GM18499 (cell line): Measurements from ENCODE around the gene TNFRSF25.

Source experiments
- ATAC-seq: cut with Tn5 transposase; IDR thresholded peaks from one replicate; pipeline ENCODE4 v1.9.1; 2021; ENCODE audit warnings: moderate number of reproducible peaks; ENCODE audit not compliant: insufficient read depth, unreplicated experiment

The TNFRSF25 gene

DNA sequence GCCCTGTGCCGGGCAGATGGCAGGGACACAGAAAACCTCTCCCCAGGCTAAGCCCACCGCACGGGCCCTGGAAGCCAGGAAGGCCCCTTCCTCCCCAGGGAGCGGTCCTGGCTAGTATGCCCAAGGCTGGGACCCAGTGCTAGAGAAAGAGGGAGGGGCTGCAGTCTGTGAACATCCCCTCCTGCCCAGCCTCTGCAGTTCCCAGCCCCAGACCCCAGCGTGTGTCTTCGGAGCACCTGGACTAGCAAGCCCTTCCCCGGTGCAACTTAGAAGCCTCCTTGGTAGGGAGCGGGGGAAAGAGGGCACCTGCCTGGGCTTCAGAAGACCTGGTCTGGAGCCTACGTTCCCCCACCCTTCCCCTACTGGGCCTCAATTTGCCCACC lies 23.4 kb upstream of the TNFRSF25 start:
- no peak for ATAC-seq

DNA sequence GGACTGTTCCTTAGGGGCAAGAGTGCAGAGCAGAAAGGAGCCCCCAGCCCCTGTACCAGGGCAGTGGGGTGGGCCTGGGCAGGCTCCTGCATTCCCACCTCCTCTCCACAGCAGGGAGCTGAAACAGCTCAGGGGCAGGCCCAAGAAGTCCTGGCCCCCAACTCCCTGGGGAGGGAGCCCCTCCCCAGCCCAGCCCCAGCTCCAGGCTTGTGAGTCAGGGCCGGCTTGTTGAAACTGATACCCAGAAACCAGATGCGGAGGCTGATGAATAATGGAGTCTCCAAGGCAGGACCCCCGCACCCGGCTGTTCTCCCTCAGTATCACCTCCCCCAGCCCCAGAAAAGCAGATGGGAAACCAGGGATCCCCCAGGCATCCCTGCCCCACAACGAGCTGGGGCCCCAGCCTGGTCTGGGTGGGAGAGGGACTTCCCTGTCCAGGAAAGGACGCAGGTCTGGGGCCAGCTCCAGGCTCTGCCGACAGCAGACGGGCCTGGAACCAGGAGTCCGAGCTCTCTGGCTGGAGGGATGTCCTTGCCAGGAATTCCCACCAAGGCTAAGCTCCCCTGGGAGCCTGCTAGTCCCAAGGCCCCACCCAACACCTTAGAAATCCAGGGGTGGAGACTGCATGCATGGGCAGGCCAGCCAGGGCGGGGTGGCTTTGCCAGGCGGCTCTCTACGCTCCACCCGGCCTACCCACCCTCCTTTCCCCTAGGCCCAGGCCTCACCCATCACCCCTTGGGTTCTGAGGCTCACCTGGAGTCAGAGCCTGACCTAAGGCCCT lies 22.8 kb upstream of the TNFRSF25 start:
- ATAC-seq: no peak

- ATAC-seq: no peak
Observed at GRCh38 chr1:6487804-6488484, 22.0 kb upstream of the TNFRSF25 start.

DNA sequence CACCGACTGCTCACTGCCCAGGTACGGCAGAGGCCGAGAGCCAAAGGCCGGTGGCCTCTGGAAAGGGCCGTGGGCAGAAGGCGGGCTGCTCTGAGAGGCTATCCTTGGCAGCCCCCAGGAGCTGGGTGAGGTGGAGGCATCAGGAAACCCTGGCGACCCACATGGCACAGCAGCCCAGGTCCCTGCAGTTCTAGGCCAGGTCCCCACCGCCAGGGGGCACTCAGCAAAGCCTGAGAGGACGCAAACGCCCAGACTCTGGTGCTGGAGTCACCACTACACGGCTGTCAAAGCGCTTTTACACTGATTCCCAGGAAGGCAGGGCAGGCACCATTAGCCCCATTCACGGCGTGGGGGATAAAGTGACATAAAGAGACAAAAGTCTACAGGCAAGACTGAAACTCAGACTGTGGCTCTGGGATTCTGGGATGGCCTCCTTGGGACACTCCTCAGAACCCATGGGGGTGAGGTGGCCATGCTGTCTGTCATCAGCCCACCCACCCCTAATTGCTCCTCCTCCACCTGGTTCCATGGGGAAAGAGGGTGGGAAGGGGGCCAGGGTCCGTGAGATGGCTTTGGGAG lies 20.5 kb upstream of the TNFRSF25 start:
- no peak for ATAC-seq

GRCh38 chr1:6485168-6486101 lies 19.5 kb upstream of the TNFRSF25 start:
- no peak for ATAC-seq

GRCh38 chr1:6484826-6485167 lies 18.8 kb upstream of the TNFRSF25 start:
- ATAC-seq: no peak

- no peak for ATAC-seq
Observed at GRCh38 chr1:6483761-6484117, 17.8 kb upstream of the TNFRSF25 start.

GRCh38 chr1:6483017-6483760 lies 17.2 kb upstream of the TNFRSF25 start:
- no peak for ATAC-seq

GRCh38 chr1:6481820-6482219 lies 15.8 kb upstream of the TNFRSF25 start:
- no peak for ATAC-seq

- no peak for ATAC-seq
Observed at GRCh38 chr1:6477039-6477820, 11.3 kb upstream of the TNFRSF25 start.

DNA sequence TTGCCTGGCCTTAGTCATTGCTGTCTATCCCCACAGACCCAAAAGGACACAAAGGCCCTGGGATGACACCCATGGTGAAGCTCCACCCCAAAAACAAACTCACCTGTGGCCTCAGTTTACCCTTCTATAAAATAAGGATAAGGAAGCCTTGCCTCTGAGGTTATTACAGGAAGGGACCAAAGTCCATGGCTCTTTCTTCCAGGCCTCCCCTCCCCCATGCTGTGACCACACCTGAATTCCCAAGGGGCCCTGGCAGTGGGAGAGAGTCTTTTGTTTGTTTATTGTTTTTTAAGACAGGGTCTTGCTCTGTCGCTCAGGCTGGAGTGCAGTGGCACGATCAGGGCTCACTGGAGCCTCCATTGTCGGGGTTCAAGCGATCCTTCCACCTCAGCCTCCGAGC lies 10.5 kb upstream of the TNFRSF25 start:
- ATAC-seq: no peak

GRCh38 chr1:6475381-6476133 lies 9.6 kb upstream of the TNFRSF25 start:
- ATAC-seq: no peak

- ATAC-seq: no peak
Observed at GRCh38 chr1:6474815-6475282, 8.9 kb upstream of the TNFRSF25 start.

DNA sequence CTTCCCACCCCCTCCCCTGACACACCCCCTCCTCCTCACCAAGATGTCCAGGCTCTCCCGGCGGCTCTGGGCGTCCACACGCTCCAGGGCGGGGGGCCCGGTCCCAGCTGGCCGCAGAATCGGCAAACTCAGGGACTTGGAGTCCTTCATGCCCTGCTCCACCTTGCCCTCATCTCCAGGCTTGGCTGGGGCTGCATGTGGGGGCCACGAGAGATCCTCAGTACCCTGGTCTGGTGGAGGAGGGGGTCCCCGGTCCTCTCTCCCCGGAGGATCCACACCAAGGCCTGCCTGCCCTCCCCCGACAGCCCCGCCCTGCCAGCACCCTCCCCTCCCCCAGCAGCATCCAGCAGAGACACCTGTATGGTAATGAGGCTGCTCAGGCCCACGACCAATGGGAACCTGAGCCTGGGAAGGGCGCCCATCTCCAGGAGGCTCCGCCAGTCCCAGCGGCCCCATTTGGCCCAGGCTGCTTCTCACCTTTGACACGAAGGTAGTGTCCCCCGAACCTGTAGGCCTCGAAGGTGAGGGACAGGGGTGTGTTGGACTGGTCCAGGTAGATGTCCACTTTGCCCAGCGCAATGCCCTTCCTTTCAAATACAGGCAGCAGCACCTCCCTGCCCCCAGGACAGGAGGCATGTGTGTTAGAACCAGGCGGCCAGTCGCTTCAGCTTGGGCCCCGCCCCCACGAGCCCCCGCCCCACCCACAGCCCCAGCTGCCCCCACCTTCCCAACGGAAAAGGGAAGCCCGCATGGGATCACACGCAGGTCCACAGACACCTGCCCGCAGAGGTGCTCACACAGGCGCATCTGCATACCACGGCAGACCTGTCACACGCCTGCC lies 8.2 kb upstream of the TNFRSF25 start:
- no peak for ATAC-seq

DNA sequence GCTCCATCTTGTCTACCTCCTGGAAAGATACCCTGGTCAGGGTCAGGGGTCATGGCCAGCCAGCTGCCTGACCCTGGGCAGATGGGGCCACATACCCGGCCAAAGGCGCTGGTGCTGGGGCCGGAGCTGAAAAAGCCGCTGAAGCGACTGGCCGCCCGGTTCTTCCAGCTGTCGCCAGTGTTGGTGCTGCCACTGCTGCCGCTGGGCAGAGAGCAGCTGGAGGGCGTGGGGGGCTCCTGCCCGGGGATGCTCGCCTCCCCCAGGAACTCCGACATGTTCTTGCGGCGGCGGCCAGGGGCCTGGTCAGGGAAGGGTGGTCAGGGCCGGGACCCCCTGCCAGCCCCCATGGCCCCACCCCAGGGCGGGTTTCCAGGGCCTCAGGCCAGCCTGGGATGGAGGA lies 7.2 kb upstream of the TNFRSF25 start:
- ATAC-seq: no peak

DNA sequence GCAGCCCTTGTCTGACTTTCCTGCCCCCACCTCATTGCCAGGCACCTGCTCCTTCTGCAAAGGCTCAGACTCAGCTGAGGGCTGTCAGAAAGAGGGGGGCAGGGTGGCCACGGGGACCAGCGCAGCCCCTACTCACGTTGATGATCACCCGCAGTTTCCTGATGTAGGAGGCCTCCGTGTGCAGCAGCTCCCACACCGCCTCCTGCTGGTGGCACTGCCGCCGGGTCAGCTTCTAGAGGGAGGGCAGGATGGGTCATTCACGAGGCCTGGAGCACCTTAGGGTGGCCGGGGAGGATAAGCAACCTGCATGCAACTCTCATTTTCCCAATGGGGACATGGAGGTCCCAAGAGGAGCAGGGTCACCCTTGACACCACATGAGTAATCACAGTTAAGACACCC lies 6.4 kb upstream of the TNFRSF25 start:
- ATAC-seq: no peak

- no peak for ATAC-seq
Observed at GRCh38 chr1:6471970-6472368, 6.0 kb upstream of the TNFRSF25 start.
